Activated naive CD8-positive, alpha-beta T cell (primary cell): ENCODE data around the gene LHFPL2.

Experiments used
- H3K27ac Mint-ChIP-seq: one replicate; pipeline ENCODE4 v1.8.0; 2021; ENCODE audit warnings: mixed read lengths
- H3K27me3 Mint-ChIP-seq: one replicate; pipeline ENCODE4 v1.8.0; 2021; ENCODE audit warnings: mixed read lengths
- H3K36me3 Mint-ChIP-seq: one replicate; pipeline ENCODE4 v1.8.0; 2021; ENCODE audit warnings: mixed read lengths
- H3K4me1 Mint-ChIP-seq: one replicate; pipeline ENCODE4 v1.8.0; 2021; ENCODE audit warnings: low read depth, mixed read lengths
- H3K4me3 Mint-ChIP-seq: one replicate; pipeline ENCODE4 v1.8.0; 2021; ENCODE audit warnings: mild to moderate bottlenecking, mixed read lengths
- H3K9me3 Mint-ChIP-seq: one replicate; pipeline ENCODE4 v1.8.0; 2021; ENCODE audit warnings: low read depth, mixed read lengths

The LHFPL2 gene

GRCh38 chr5:78540335-78541085 lies 108.1 kb downstream of the LHFPL2 start:
- H3K4me3 Mint-ChIP-seq: no peak overlapping the region
- H3K9me3 Mint-ChIP-seq: no peaks in the 10 kb centered on the region
- no peaks in the 10 kb centered on the region for H3K36me3 Mint-ChIP-seq
- H3K27ac Mint-ChIP-seq: no peak overlapping the region
- H3K4me1 Mint-ChIP-seq: no peaks in the 10 kb centered on the region
- H3K27me3 Mint-ChIP-seq: peaks cover 2% of the 10 kb centered on the region

- no peaks in the 10 kb centered on the region for H3K4me1 Mint-ChIP-seq
- H3K27ac Mint-ChIP-seq: no peak overlapping the region
These were observed 110.2 kb downstream of the LHFPL2 start for GRCh38 chr5:78538240-78538850.

GRCh38 chr5:78537821-78538220 lies 110.8 kb downstream of the LHFPL2 start:
- H3K36me3 Mint-ChIP-seq: no peaks in the 10 kb centered on the region
- H3K9me3 Mint-ChIP-seq: no peaks in the 10 kb centered on the region
- no peak overlapping the region for H3K4me3 Mint-ChIP-seq
- no peaks in the 10 kb centered on the region for H3K4me1 Mint-ChIP-seq
- no peak overlapping the region for H3K27ac Mint-ChIP-seq
- no peaks in the 10 kb centered on the region for H3K27me3 Mint-ChIP-seq

More at GRCh38 chr5:78538240-78538850, 110.2 kb downstream of the LHFPL2 start:
- Mint-ChIP-seq H3K9me3 (no peaks in the 10 kb centered on the region), H3K27me3 (no peaks in the 10 kb centered on the region), H3K36me3 (no peaks in the 10 kb centered on the region), H3K4me3 (no peak overlapping the region)

GRCh38 chr5:78537411-78537810 lies 111.2 kb downstream of the LHFPL2 start:
- Mint-ChIP-seq H3K27ac (no peak overlapping the region), H3K4me1 (no peaks in the 10 kb centered on the region), H3K4me3 (no peak overlapping the region), H3K9me3 (no peaks in the 10 kb centered on the region), H3K27me3 (no peaks in the 10 kb centered on the region), H3K36me3 (no peaks in the 10 kb centered on the region)

- no peaks in the 10 kb centered on the region for H3K36me3 Mint-ChIP-seq
- H3K27me3 Mint-ChIP-seq: no peaks in the 10 kb centered on the region
- H3K9me3 Mint-ChIP-seq: no peaks in the 10 kb centered on the region
- H3K4me1 Mint-ChIP-seq: no peaks in the 10 kb centered on the region
- no peak overlapping the region for H3K27ac Mint-ChIP-seq
- no peak overlapping the region for H3K4me3 Mint-ChIP-seq
These were observed 111.8 kb downstream of the LHFPL2 start for GRCh38 chr5:78536661-78537196.

GRCh38 chr5:78534905-78535200 lies 113.7 kb downstream of the LHFPL2 start:
- no peaks in the 10 kb centered on the region for H3K27me3 Mint-ChIP-seq
- no peaks in the 10 kb centered on the region for H3K36me3 Mint-ChIP-seq
- H3K4me3 Mint-ChIP-seq: no peak overlapping the region
- H3K4me1 Mint-ChIP-seq: no peaks in the 10 kb centered on the region
- H3K9me3 Mint-ChIP-seq: no peaks in the 10 kb centered on the region
- H3K27ac Mint-ChIP-seq: no peak overlapping the region

- Mint-ChIP-seq H3K27me3 (no peaks in the 10 kb centered on the region), H3K4me3 (no peak overlapping the region), H3K4me1 (no peaks in the 10 kb centered on the region), H3K27ac (no peak overlapping the region), H3K9me3 (no peaks in the 10 kb centered on the region), H3K36me3 (no peaks in the 10 kb centered on the region)
These were observed 114.2 kb downstream of the LHFPL2 start for GRCh38 chr5:78534148-78534904.

GRCh38 chr5:78533356-78533755 lies 115.2 kb downstream of the LHFPL2 start:
- Mint-ChIP-seq H3K9me3 (no peaks in the 10 kb centered on the region), H3K27ac (no peak overlapping the region), H3K36me3 (no peaks in the 10 kb centered on the region), H3K27me3 (no peaks in the 10 kb centered on the region), H3K4me3 (no peak overlapping the region), H3K4me1 (no peaks in the 10 kb centered on the region)

GRCh38 chr5:78530342-78531096 lies 118.1 kb downstream of the LHFPL2 start:
- H3K27me3 Mint-ChIP-seq: no peaks in the 10 kb centered on the region
- H3K4me1 Mint-ChIP-seq: no peaks in the 10 kb centered on the region
- H3K4me3 Mint-ChIP-seq: no peak overlapping the region
- H3K27ac Mint-ChIP-seq: no peak overlapping the region
- H3K36me3 Mint-ChIP-seq: no peaks in the 10 kb centered on the region
- H3K9me3 Mint-ChIP-seq: no peaks in the 10 kb centered on the region

GRCh38 chr5:78527925-78528324 lies 120.6 kb downstream of the LHFPL2 start:
- Mint-ChIP-seq H3K9me3 (no peaks in the 10 kb centered on the region), H3K4me1 (no peaks in the 10 kb centered on the region), H3K27me3 (peaks cover 4% of the 10 kb centered on the region), H3K4me3 (no peak overlapping the region), H3K27ac (no peak overlapping the region), H3K36me3 (no peaks in the 10 kb centered on the region)

GRCh38 chr5:78527054-78527859 lies 121.3 kb downstream of the LHFPL2 start:
- Mint-ChIP-seq H3K27ac (no peak overlapping the region), H3K36me3 (no peaks in the 10 kb centered on the region), H3K27me3 (peaks cover 4% of the 10 kb centered on the region), H3K9me3 (no peaks in the 10 kb centered on the region), H3K4me3 (no peak overlapping the region), H3K4me1 (no peaks in the 10 kb centered on the region)

GRCh38 chr5:78526049-78526525 lies 122.5 kb downstream of the LHFPL2 start:
- no peaks in the 10 kb centered on the region for H3K4me1 Mint-ChIP-seq
- H3K4me3 Mint-ChIP-seq: no peak overlapping the region
- no peaks in the 10 kb centered on the region for H3K36me3 Mint-ChIP-seq
- no peak overlapping the region for H3K27ac Mint-ChIP-seq
- H3K27me3 Mint-ChIP-seq: peaks cover 5% of the 10 kb centered on the region
- no peaks in the 10 kb centered on the region for H3K9me3 Mint-ChIP-seq

- H3K27me3 Mint-ChIP-seq: peaks cover 15% of the 10 kb centered on the region
- H3K36me3 Mint-ChIP-seq: no peaks in the 10 kb centered on the region
- no peaks in the 10 kb centered on the region for H3K9me3 Mint-ChIP-seq
- H3K4me3 Mint-ChIP-seq: no peak overlapping the region
- no peak overlapping the region for H3K27ac Mint-ChIP-seq
- H3K4me1 Mint-ChIP-seq: no peaks in the 10 kb centered on the region
These were observed 125.0 kb downstream of the LHFPL2 start for GRCh38 chr5:78523314-78524193.
